LNCAP (cell line): Measurements from ENCODE around the gene DALRD3.

Source experiments
- CTCF ChIP-seq: fragments of 450-650 bp; IDR thresholded peaks from 2 replicates; pipeline ENCODE4 v1.5.1; 2017; ENCODE audit warnings: mild to moderate bottlenecking

Gene DALRD3

GRCh38 chr3:49006408-49007067 lies 11.8 kb downstream of the DALRD3 start:
- no peak for TF ChIP-seq CTCF

GRCh38 chr3:49005998-49006397 lies 12.4 kb downstream of the DALRD3 start:
- no peak for TF ChIP-seq CTCF

GRCh38 chr3:49005303-49005680 lies 13.1 kb downstream of the DALRD3 start:
- TF ChIP-seq CTCF = no peak

GRCh38 chr3:49004352-49005302 lies 13.8 kb downstream of the DALRD3 start:
- TF ChIP-seq CTCF = no peak

- no peak for TF ChIP-seq CTCF
These were observed 17.2 kb downstream of the DALRD3 start for GRCh38 chr3:49001155-49001554.

GRCh38 chr3:48999085-48999858 lies 19.1 kb downstream of the DALRD3 start:
- no peak for TF ChIP-seq CTCF
